Measurements from ENCODE around the gene SETBP1.

- TF ChIP-seq EZH2phosphoT487 (IDR thresholded peaks at IDR 0.05; ENCODE audit: borderline replicate concordance, low read length) = no peak
- TF ChIP-seq CTCF (IDR thresholded peaks at IDR 0.05; ENCODE audit: low read depth, low read length, poor library complexity, severe bottlenecking) = no peak
Measured at GRCh38 chr18:44898498-44898897, 217.8 kb downstream of the SETBP1 start.
